ENCODE data around the gene ARHGEF11. TPM values are rescaled to one million over a fixed set of nuclear protein-coding genes. Genes with fewer than 3 reads are reported as not detected.
A peak's percentile ranks its signal among the peaks of the same experiment; 100 is the strongest.

The ARHGEF11 gene
- total RNA-seq, 4 donors from 2014 or later = 56.7 to 127 (median 89.9) TPM

DNA sequence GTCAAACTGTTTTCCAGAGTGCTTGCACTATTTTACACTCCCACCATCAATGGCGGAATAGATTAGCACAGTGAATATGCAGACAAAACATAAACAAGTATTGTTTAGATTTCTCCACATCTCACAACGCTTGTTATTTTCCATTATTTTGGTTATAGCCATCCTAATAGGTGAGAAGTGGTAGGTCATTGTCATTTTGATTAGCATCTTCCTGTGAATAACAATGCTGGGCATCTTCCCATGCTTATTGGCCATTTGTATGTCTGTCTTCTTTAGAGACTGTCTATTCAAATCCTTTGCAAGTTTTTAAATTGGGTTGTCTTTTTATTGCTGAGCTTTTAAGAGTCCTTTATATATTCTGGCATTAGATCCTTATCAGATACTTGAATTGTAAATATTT is 70.5 kb downstream of the ARHGEF11 start:
- Histone ChIP-seq H3K27ac (no peak overlapping the region), H3K4me3 (no peak overlapping the region), H3K27me3 (no peaks in the 10 kb centered on the region), H3K9me3 (no peaks in the 10 kb centered on the region), H3K4me1 (no peaks in the 10 kb centered on the region), H3K36me3 (peaks cover 0 to 76% (median 0%) of the 10 kb centered on the region in 3 donors)
- DNase-seq = no peak
- no peak for TF ChIP-seq POLR2A (IDR thresholded peaks at IDR 0.05)
- TF ChIP-seq, protein P1, sequence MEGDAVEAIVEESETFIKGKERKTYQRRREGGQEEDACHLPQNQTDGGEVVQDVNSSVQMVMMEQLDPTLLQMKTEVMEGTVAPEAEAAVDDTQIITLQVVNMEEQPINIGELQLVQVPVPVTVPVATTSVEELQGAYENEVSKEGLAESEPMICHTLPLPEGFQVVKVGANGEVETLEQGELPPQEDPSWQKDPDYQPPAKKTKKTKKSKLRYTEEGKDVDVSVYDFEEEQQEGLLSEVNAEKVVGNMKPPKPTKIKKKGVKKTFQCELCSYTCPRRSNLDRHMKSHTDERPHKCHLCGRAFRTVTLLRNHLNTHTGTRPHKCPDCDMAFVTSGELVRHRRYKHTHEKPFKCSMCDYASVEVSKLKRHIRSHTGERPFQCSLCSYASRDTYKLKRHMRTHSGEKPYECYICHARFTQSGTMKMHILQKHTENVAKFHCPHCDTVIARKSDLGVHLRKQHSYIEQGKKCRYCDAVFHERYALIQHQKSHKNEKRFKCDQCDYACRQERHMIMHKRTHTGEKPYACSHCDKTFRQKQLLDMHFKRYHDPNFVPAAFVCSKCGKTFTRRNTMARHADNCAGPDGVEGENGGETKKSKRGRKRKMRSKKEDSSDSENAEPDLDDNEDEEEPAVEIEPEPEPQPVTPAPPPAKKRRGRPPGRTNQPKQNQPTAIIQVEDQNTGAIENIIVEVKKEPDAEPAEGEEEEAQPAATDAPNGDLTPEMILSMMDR (IDR thresholded peaks at IDR 0.05) = no peak

GRCh38 chr1:156973417-156973816 is 72.1 kb downstream of the ARHGEF11 start:
- H3K27me3 ChIP-seq = no peaks in the 10 kb centered on the region
- H3K4me1 ChIP-seq = no peaks in the 10 kb centered on the region
- H3K4me3 ChIP-seq = no peak overlapping the region
- H3K36me3 ChIP-seq = peaks cover 0 to 78% (median 0%) of the 10 kb centered on the region in 3 donors
- no peak for DNase-seq
- no peaks in the 10 kb centered on the region for H3K9me3 ChIP-seq
- TF ChIP-seq, protein P1 (IDR thresholded peaks at IDR 0.05) = no peak
- no peak for TF ChIP-seq POLR2A (IDR thresholded peaks at IDR 0.05)
- H3K27ac ChIP-seq = no peak overlapping the region

DNA sequence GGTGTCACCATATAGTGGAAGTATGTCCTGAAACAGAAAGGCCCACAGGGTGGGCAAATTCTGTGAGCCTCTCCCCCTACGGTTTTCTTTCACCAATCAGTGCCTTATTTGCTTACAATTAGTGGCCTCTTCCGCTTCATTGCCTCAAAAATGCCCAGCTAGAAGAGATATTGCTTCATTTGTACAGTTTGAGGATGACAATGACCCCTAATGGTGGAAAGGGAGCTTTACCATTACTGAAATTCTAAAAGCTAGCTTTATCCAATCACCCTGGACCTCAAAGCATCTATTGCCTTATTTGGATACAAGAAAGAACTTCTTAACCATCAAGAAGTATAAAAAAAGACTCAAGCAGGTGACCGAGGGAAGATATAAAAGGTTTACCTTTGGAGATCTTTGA is 75.5 kb downstream of the ARHGEF11 start:
- H3K9me3 ChIP-seq = no peaks in the 10 kb centered on the region
- no peak for DNase-seq
- TF ChIP-seq POLR2A (IDR thresholded peaks at IDR 0.05) = no peak
- TF ChIP-seq, protein P1 (IDR thresholded peaks at IDR 0.05) = no peak
- no peaks in the 10 kb centered on the region for H3K4me1 ChIP-seq
- no peak overlapping the region for H3K27ac ChIP-seq
- no peaks in the 10 kb centered on the region for H3K27me3 ChIP-seq
- peaks cover 0 to 73% (median 0%) of the 10 kb centered on the region in 3 donors for H3K36me3 ChIP-seq
- H3K4me3 ChIP-seq = no peak overlapping the region

- Histone ChIP-seq H3K9me3 (no peaks in the 10 kb centered on the region), H3K27me3 (no peaks in the 10 kb centered on the region), H3K4me3 (no peak overlapping the region), H3K36me3 (peaks cover 0 to 68% (median 0%) of the 10 kb centered on the region in 3 donors), H3K4me1 (no peaks in the 10 kb centered on the region), H3K27ac (no peak overlapping the region)
- TF ChIP-seq POLR2A (IDR thresholded peaks at IDR 0.05) = no peak
- TF ChIP-seq, protein P1 (IDR thresholded peaks at IDR 0.05) = no peak
- DNase-seq = no peak
Observed at GRCh38 chr1:156969496-156969895, 76.0 kb downstream of the ARHGEF11 start.

DNA sequence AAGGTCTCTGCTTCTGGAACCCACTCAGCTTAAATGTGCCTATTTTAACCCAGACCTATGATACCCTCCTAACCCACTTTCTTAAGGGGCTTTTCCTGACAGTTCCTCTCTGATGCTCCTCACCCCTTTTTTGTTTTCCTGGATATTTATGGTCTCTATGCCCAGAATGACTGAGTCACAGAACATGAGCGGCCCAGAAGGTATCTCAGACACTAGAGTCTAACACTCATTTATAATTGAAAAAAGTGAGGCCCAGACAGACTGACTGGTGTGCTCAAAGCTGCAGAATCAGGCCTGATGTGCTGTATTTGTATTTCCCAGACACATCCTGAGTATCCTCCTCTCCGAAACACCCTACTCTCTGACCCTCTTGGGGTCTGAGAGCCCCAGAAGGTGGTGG is 81.1 kb downstream of the ARHGEF11 start:
- Histone ChIP-seq H3K4me3 (no peak overlapping the region), H3K9me3 (no peaks in the 10 kb centered on the region), H3K27ac (no peak overlapping the region), H3K36me3 (peaks cover 0 to 80% (median 0%) of the 10 kb centered on the region in 3 donors), H3K4me1 (no peaks in the 10 kb centered on the region), H3K27me3 (no peaks in the 10 kb centered on the region)
- DNase-seq = no peak
- TF ChIP-seq, protein P1 (IDR thresholded peaks at IDR 0.05) = no peak
- TF ChIP-seq POLR2A (IDR thresholded peaks at IDR 0.05) = no peak

DNA sequence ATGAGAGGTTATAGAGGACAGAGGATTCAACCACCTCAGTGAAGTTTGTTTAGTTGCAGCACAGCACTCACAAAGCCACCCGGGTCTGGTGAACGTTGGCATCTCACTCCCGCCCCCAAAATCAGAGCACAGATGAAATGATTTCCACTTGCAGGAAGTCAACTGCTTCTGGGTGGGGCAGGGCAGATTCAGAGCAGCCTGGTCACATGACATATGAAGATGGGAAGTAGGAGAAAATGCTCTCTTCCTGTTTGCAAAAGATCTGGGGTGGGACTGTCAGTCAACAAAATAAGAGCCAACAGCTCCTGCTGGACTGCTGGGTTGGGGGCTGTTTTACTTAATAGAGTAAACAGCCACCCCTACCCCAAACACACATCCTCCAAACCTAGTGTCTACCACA is 81.9 kb downstream of the ARHGEF11 start:
- Histone ChIP-seq H3K27ac (no peak overlapping the region), H3K4me1 (no peaks in the 10 kb centered on the region), H3K27me3 (no peaks in the 10 kb centered on the region), H3K4me3 (no peak overlapping the region), H3K9me3 (no peaks in the 10 kb centered on the region), H3K36me3 (peaks cover 0 to 81% (median 0%) of the 10 kb centered on the region in 3 donors)
- TF ChIP-seq POLR2A (IDR thresholded peaks at IDR 0.05) = no peak
- TF ChIP-seq, protein P1 (IDR thresholded peaks at IDR 0.05) = no peak
- DNase-seq = peak in 1 of 3 donors; percentile 21

All from Peyer's patch (tissue), 4 donors.